ENCODE measurements around the gene PLA2G6.

The PLA2G6 gene

DNA sequence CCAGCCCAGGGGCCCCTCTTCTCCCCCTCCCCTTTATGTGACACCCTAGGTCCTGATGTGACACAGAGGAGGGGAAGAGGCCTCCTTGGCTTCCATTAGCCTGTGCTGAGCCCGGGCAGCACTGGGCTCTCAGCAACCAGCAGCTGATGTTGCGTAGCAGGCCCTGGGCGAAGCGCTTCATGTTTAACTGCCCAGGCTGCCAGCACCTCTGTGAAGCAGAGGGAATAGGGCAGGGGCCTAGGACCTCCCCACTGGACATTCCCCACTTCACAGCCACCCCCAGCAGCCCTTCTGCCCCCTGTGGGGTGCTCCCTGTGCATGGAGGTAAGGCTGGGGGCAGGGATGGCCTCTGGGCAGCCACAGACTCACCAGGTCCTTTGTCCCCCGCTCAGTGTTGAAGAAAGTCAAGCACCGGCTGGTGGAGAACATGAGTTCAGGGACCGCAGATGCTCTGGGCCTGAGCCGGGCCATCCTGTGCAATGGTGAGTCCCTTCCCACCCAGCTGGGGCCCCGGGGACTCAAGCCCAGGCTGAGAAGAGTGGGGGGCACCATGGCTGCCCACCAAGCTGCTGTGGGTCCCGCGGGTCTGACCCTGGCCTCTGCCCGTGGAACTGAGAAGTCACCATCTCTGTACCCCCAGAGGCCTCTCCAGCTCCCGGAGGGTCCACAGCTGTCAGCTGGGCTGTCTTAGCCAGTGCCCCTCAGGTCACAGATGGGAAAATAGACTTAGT, 112.8 kb downstream of the PLA2G6 start:
- DNase-seq: no peak

DNA sequence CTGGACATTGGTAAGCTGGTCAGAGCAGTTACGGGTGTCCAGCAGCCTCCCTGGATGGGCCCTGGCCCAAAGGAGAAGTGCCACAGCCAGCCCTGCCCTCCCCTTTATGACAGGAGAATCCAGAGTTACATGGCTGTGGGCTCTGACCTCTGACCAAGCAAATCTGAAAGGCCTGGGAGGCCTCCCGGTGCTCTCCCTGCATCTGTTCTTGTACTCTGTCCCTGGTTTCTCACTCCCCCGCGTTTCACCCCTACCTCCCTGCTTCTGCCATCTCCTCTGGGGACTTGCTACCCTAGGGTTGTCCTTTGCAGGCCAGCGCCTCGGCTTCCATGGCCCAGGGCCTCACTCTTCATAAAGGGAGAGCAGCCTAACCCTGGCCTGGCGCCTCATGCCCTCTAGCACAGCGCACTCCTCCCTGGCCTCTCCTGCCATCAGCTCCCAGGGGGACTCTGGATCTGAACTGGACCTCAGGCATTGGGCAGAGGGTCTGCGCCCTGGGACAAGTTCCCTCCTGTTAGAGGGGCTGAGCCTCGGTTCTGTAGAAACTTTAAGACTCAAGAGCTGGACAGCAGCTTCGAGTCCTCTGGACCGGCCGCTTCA, 113.8 kb downstream of the PLA2G6 start:
- DNase-seq: no peak

DNA sequence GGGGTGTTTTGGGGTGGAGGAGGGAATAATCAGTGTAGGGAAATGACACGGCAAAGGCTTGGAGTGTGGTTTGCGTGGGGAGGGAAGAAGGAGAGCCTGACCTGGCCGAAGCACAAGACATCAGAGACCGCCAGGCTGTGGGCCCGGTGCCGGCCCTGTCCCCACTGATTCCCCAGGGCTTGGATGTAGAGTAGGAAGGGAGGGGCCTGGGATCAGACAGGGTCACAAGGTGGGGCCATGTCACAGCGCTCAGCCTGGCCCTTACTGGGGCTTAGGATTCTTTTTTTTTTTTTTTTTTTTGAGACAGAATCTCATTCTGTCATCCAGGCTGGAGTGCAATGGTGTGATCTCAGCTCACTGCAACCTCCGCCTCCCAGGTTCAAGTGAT, 114.6 kb downstream of the PLA2G6 start:
- DNase-seq: no peak

DNA sequence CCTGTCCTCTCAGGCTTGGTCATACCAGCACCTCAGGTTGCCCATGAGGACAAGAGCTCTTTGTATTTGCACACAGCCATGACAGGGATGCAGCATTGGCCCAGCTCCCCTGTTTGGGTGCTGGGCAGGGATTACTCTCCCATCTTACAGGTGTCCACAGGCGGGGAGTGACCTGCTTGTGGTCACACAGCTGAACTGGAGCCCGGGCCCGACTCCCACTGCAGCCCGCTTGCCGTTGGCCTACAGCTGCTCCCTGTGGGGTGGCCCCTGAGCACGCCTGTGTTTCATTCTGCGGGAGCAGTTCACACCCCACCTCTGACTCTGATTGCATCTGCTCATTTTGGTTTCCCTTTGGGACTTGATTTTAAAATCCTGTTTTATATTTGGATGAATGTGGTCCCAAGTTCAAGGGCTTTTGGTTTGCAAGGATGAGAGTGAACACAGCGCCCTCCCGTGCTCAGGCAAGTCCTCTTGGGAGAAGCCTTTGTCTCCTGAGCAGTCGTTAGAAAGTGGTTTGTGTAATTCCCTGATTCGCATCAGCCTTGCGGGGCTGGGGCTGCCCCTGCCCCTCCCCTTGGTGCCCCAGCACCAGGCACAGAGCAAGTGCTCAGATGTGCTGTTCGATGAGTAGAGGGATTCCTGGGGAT, 115.1 kb downstream of the PLA2G6 start:
- DNase-seq: no peak

DNA sequence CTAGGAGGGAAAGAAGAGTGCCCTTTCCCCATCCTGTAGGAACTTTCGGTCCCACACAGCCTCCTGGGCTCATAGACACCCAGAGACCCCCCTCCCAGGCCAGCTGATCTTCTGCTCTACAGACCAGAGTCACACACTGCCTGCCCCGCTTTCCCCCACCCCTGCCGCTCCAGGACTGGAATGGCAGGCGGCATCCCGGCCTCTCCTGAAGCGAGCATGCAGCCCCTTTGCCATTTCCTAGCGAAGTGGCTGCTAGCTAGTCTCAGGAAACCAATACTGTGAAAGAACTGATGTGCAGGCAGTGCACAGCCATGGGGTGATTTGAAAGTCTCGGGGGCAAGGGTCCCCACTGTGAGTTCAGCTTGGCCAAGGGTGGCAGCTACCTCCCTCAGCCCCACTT, 116.1 kb downstream of the PLA2G6 start:
- no peak for DNase-seq

DNA sequence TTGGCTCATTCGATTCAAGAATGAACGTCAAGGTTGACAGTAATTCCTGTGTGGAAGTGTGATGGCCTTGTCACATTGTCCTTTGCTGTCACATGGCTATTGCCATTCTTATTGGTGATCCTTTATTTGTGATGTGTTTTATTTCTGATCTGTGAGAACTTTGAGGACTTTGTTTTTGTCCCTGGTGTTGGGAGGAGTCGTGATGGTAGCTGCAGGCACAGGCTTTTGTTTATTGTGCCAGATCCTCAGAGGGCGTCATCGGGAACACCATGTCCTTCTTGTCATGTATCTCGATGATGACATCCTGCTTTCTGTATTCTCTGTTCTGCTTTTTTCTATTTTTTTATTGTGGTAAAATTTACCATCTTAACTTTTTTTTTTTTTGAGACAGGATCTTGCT, 118.8 kb downstream of the PLA2G6 start:
- DNase-seq: no peak

Measured in NCI-H2107 (cell line).